Retinal pigment epithelial cell (primary cell): ENCODE results near the gene WNT10A.

ENCODE experiments used
- DNase-seq: peaks from one replicate; pipeline ENCODE4 v3.0.0-alpha.2; 2010; ENCODE audit warnings: low read depth
- H3K4me3 ChIP-seq: 2 replicates; pipeline ENCODE4 v1.5.1; 2011; ENCODE audit warnings: mild to moderate bottlenecking, low read length, control low read depth, moderate library complexity
- CTCF ChIP-seq: conservative IDR thresholded peaks from 2 replicates; pipeline ENCODE4 v1.5.1; 2011; ENCODE audit warnings: low read depth, low read length, control low read depth, inconsistent platforms

WNT10A gene

GRCh38 chr2:218861645-218862318, 18.9 kb upstream of the WNT10A start:
- no peak for DNase-seq
- no peak for TF ChIP-seq CTCF
- no peak overlapping the region for H3K4me3 ChIP-seq

DNA sequence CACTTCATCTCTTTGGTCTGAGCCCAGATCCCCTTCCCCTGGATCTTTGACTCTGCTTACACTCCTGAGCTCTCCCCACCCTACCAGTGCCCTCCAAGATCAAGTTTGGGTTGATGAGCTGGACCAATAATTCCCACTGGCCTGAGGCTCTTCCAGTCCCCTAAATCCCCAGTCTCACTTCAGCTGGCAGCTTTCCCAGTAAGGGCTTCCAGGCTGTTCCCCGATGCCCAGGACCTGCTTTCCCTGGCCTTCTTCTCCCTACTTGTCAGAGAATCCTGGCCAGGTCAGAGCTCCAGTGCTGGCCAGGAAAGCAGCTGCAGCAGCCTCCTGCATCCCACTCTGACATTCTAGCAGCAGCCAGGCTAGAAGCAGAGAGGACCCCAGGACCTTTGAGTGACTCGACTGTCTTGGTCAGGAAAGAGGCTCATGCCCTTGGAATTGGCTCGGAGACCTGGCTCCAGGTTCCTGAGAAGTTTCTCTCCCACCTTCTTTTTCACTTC, 17.6 kb upstream of the WNT10A start:
- no peak for DNase-seq
- H3K4me3 ChIP-seq = no peak overlapping the region
- TF ChIP-seq CTCF = no peak

DNA sequence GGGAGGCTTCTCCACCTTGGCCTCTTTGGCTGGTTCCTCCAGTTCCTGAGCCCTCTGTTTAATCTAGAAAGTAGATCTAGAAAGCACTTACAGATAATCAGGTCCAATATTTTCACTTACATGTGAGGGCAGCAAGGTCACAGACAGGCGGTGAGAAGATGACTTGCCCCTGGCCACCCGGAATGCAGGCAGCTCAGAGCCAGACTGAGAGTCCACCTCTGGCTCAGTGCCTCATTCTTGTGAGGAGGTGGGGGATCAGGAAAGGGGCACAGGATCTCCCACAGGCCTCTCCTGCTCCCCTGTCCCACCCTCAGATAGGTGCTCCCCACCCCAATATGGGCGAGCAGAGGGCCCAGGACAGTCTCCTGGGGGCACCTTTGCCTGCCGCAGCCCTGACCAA, 15.3 kb upstream of the WNT10A start:
- no peak for TF ChIP-seq CTCF
- DNase-seq = no peak
- H3K4me3 ChIP-seq = no peak overlapping the region

- TF ChIP-seq CTCF = no peak
- H3K4me3 ChIP-seq = no peak overlapping the region
- no peak for DNase-seq
Observed at GRCh38 chr2:218865999-218866398, 14.7 kb upstream of the WNT10A start.

- no peak for TF ChIP-seq CTCF
- H3K4me3 ChIP-seq = no peak overlapping the region
- no peak for DNase-seq
Observed at GRCh38 chr2:218867900-218868299, 12.8 kb upstream of the WNT10A start.

- DNase-seq = no peak
- no peak overlapping the region for H3K4me3 ChIP-seq
- no peak for TF ChIP-seq CTCF
Observed at GRCh38 chr2:218869064-218869463, 11.6 kb upstream of the WNT10A start.

DNA sequence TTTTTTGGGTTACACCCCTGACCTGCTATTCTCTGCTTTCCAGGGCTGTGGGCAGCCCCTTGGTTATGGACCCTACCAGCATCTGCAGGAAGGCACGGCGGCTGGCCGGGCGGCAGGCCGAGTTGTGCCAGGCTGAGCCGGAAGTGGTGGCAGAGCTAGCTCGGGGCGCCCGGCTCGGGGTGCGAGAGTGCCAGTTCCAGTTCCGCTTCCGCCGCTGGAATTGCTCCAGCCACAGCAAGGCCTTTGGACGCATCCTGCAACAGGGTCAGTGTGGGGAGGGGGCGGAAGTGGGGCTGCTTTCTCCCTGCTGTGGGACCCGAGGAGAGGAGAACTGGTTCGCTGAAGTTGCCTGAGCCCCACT, 9.7 kb upstream of the WNT10A start:
- no peak overlapping the region for H3K4me3 ChIP-seq
- no peak for DNase-seq
- no peak for TF ChIP-seq CTCF
